Sigmoid colon (tissue), 7 donors: ENCODE measurements around the gene DENND10. TPM values are rescaled to one million over a fixed set of nuclear protein-coding genes. Genes with fewer than 3 reads are reported as not detected.

Source experiments
- DNase-seq: peaks from one replicate; pipeline ENCODE4 v3.0.0-alpha.2; 2019
- H3K27ac ChIP-seq, 4 donors: fragments of 200-600 bp; sonication (generic); one replicate each; pipeline ENCODE4 v1.5.1; 2016 to 2019; ENCODE audit warnings: mild to moderate bottlenecking in 1 of 4
- H3K27me3 ChIP-seq, 3 donors: fragments of 200-600 bp; sonication (generic); one replicate each; pipeline ENCODE4 v1.5.1; 2019; ENCODE audit warnings: mild to moderate bottlenecking in 1 of 3
- H3K36me3 ChIP-seq, 4 donors: fragments of 200-600 bp; sonication (generic); one replicate each; pipeline ENCODE4 v1.5.1; 2016 to 2019
- H3K4me1 ChIP-seq, 4 donors: fragments of 200-600 bp; sonication (generic); one replicate each; pipeline ENCODE4 v1.5.1; 2017 to 2019
- H3K4me3 ChIP-seq, 4 donors: fragments of 200-600 bp; sonication (generic); one replicate each; pipeline ENCODE4 v1.5.1; 2017 to 2019; ENCODE audit warnings: mild to moderate bottlenecking in 2 of 4, moderate library complexity in 1 of 4
- H3K9me3 ChIP-seq, 4 donors: fragments of 200-600 bp in 3 of 4; sonication (generic) in 3 of 4; one replicate each; pipeline versions ENCODE4 v1.5.1 to v1.6.1; 2013 to 2019
- EP300 ChIP-seq, 4 donors: sonication (generic); formaldehyde crosslinking; IDR thresholded peaks; one replicate each; pipeline ENCODE4 v1.6.1; 2017; ENCODE audit warnings: antibody characterized with exemption in 4 of 4
- POLR2A ChIP-seq, 2 donors: fragments of 450-650 bp; IDR thresholded peaks; one replicate each; pipeline ENCODE4 v1.6.1; 2016; ENCODE audit warnings: antibody characterized with exemption in 2 of 2, mild to moderate bottlenecking in 2 of 2, moderate library complexity in 2 of 2
- POLR2AphosphoS5 ChIP-seq, 4 donors: sonication (generic); formaldehyde crosslinking; IDR thresholded peaks; one replicate each; pipeline ENCODE4 v1.6.1; 2017; ENCODE audit warnings: antibody characterized with exemption in 4 of 4
- WGBS, 2 donors: extraction: QIAGEN DNeasy Blood & Tissue Kit; methylation state at CpG; one replicate each; pipeline ENCODE4 v1.1.7; 2013; 5-methylcytosine and 5-hydroxymethylcytosine counted together
- intact Hi-C: fragments of 100-400 bp; cut with DNase I; formaldehyde crosslinking; loops from one replicate; pipeline ENCODE4 v1.15.1; 2023
- polyA plus RNA-seq, 3 donors: library from polyadenylated mRNA; stranded (reverse); fragments of 200-250 nt; gene quantifications; one replicate each; pipeline ENCODE4 v1.2.3, GENCODE V29; 2013
- total RNA-seq, 4 donors: library from RNA; depleted of rRNA; stranded (reverse); fragments of >200 nt; gene quantifications; one replicate each; pipeline ENCODE4 v1.1.0, GENCODE V29; 2016
- TF ChIP-seq, protein P1 (sequence below), 4 experiments: fragments of 450-650 bp in 3 of 4; fragments of 200-600 bp in 1 of 4; IDR thresholded peaks; one replicate each; pipeline ENCODE4 v1.5.1; 2016 to 2019; ENCODE audit warnings: antibody characterized with exemption in 4 of 4, mild to moderate bottlenecking in 3 of 4, moderate library complexity in 2 of 4
- donor health status: healthy with polysubstance abuse.
- donor health status: Bipolar disorder and iron deficiency.
- donor health status: healthy.

DENND10 gene, protein sequence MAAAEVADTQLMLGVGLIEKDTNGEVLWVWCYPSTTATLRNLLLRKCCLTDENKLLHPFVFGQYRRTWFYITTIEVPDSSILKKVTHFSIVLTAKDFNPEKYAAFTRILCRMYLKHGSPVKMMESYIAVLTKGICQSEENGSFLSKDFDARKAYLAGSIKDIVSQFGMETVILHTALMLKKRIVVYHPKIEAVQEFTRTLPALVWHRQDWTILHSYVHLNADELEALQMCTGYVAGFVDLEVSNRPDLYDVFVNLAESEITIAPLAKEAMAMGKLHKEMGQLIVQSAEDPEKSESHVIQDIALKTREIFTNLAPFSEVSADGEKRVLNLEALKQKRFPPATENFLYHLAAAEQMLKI
- total RNA-seq, result 10 to 100 TPM; 35.0 to 51.3 (median 39.3) TPM
- polyA plus RNA-seq, result 10 to 100 TPM; 25.8 to 44.6 (median 43.2) TPM

DNA sequence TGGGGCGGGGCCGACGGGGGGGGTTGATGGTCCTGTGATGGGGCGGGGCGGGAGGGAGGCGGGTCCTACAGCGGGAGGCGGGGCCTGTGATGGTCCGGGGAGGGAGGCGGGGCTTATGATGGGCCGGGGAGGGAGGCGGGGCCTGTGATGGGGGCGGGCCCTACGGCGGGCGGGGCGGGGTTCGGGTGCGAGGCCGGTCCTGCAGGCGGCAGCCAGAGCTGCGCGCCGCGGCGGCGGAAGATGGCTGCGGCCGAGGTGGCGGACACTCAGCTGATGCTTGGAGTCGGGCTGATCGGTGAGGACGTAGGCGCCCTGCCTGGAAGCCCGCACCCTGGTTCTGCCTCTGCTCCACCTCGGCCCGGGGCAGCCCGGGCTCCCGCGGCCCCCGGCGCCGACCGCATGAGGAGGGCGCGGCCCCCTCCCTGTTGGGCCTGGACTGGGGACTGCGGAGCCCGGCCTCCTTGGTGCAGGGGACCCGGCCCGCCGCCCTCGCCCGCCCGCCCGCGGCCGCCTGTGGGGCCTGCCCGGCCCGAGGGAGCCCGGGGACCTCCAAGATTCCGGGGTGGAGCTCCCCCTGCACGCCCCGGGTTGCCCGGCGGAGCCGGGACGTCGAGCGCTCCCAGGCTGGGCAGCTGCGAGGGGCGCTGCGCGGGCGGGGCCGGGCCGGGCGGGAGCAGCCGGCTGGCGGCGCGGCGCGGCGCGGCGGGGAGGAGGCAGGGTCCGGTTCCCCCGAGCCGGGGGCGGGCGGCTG is at the start of gene DENND10:
DENND10 (plus strand) TSS at position 211 of the 751 bp plus-strand sequence; CDS start at position 241, 30 bp downstream.
- Histone ChIP-seq H3K27ac (peak within 1 kb of the TSS; percentile 76 to 94 (median 88)), H3K4me1 (peaks cover 0 to 18% (median 14%) of the 10 kb centered on the region in 4 donors), H3K36me3 (peaks cover 0 to 16% (median 10%) of the 10 kb centered on the region in 4 donors), H3K4me3 (peak within 1 kb of the TSS; percentile 58 to 95 (median 90)), H3K9me3 (no peaks in the 10 kb centered on the region), H3K27me3 (no peaks in the 10 kb centered on the region)
- 1% methylated on average over 91 of the region's 91 CpGs for WGBS, 2 donors
- intact Hi-C loops, result loop anchor here (1.0 kb wide), 1 partner anchor 24 kb away; the partner anchor contains the start of gene EIF3A
- no peak for TF ChIP-seq EP300 (IDR thresholded peaks at IDR 0.05)
- TF ChIP-seq, protein P1, sequence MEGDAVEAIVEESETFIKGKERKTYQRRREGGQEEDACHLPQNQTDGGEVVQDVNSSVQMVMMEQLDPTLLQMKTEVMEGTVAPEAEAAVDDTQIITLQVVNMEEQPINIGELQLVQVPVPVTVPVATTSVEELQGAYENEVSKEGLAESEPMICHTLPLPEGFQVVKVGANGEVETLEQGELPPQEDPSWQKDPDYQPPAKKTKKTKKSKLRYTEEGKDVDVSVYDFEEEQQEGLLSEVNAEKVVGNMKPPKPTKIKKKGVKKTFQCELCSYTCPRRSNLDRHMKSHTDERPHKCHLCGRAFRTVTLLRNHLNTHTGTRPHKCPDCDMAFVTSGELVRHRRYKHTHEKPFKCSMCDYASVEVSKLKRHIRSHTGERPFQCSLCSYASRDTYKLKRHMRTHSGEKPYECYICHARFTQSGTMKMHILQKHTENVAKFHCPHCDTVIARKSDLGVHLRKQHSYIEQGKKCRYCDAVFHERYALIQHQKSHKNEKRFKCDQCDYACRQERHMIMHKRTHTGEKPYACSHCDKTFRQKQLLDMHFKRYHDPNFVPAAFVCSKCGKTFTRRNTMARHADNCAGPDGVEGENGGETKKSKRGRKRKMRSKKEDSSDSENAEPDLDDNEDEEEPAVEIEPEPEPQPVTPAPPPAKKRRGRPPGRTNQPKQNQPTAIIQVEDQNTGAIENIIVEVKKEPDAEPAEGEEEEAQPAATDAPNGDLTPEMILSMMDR (IDR thresholded peaks at IDR 0.05), result no peak
- TF ChIP-seq POLR2AphosphoS5 (IDR thresholded peaks at IDR 0.05), result peak; percentile 86 to 96 (median 95)
- TF ChIP-seq POLR2A (IDR thresholded peaks at IDR 0.05), result peak; percentile 68 to 81
- DNase-seq, result peak; percentile 94

DNA sequence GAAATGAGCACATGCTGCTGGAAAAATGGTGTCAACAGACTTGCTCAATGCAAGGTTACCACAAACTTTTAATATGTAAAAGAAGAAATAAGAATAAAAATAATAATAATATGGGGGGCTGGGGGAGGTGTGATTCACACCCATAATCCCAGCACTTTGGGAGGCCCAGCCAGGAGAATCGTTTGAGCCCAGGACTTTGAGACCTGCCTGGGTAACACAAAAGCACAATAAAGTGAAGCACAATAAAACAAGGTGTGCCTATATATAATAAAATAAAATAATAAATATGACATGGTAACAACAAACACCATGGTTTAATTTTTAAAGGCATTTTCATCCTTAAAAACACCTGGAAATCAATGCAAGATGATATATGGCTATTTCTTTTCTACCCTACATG is 48.4 kb upstream of the DENND10 start:
- Histone ChIP-seq H3K4me3 (no peak overlapping the region), H3K27ac (no peak overlapping the region), H3K9me3 (no peaks in the 10 kb centered on the region), H3K36me3 (peaks cover 60 to 100% (median 78%) of the 10 kb centered on the region in 4 donors), H3K27me3 (no peaks in the 10 kb centered on the region), H3K4me1 (no peaks in the 10 kb centered on the region)
- no peak for TF ChIP-seq EP300 (IDR thresholded peaks at IDR 0.05)
- intact Hi-C loops, result no loop called here
- no peak for DNase-seq
- 17 to 65% methylated on average over 1 of the region's 1 CpG for WGBS, 2 donors

DNA sequence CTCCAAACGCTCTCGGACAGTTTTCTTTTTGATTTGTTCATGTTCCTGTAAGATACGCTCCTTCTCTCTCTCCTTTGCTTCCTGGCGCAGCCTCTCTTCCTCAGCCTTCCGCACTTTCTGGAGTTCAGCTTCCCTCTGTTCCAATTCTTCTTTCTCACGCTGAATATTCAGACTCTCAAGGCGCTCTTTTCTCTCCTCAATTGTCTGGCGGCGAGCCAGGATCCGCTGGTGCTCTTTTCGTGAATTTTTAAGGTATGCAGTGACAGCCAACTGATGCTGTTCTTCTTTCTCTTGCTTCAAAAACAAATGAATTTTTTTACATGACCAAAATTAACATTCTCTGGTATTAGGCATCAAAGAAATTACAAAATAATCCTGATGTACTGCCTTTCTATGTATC is 45.9 kb upstream of the DENND10 start:
- no peak for DNase-seq
- Histone ChIP-seq H3K27me3 (no peaks in the 10 kb centered on the region), H3K4me3 (no peak overlapping the region), H3K27ac (no peak overlapping the region), H3K36me3 (peaks cover 53 to 100% (median 60%) of the 10 kb centered on the region in 4 donors), H3K9me3 (no peaks in the 10 kb centered on the region), H3K4me1 (no peaks in the 10 kb centered on the region)
- intact Hi-C loops, result no loop called here
- 95% methylated on average over 11 of the region's 11 CpGs for WGBS, 2 donors
- no peak for TF ChIP-seq EP300 (IDR thresholded peaks at IDR 0.05)
- no peak for TF ChIP-seq POLR2AphosphoS5 (IDR thresholded peaks at IDR 0.05)
- no peak for TF ChIP-seq POLR2A (IDR thresholded peaks at IDR 0.05)
- TF ChIP-seq, protein P1 (IDR thresholded peaks at IDR 0.05), result no peak

DNA sequence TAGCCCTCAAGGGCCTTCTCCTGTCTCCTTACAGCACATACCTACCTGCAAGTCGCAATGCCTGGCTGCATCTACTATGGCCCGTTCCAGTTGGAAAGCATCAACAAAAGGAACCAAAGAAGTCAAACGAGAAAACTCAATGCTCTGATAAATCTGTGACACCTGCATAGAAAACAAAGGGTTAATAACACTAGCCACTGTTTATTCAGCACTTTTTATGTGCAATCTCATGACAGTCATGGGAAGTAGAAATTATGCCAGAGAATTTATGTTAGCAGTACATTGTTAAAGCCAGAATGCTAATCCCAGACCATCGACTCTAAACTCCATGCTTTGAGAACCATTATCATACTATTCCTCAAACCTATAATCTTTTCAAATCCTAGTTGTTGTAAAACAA is 44.4 kb upstream of the DENND10 start:
- DNase-seq, result no peak
- H3K9me3 ChIP-seq, result no peaks in the 10 kb centered on the region
- TF ChIP-seq, protein P1 (IDR thresholded peaks at IDR 0.05), result no peak
- no peak for TF ChIP-seq POLR2AphosphoS5 (IDR thresholded peaks at IDR 0.05)
- no peak for TF ChIP-seq POLR2A (IDR thresholded peaks at IDR 0.05)
- TF ChIP-seq EP300 (IDR thresholded peaks at IDR 0.05), result no peak
- no peak overlapping the region for H3K27ac ChIP-seq
- no peak overlapping the region for H3K4me3 ChIP-seq
- no peaks in the 10 kb centered on the region for H3K27me3 ChIP-seq
- no peaks in the 10 kb centered on the region for H3K4me1 ChIP-seq
- intact Hi-C loops, result no loop called here
- 60 to 80% methylated on average over 4 of the region's 4 CpGs for WGBS, 2 donors
- peaks cover 57 to 100% (median 61%) of the 10 kb centered on the region in 4 donors for H3K36me3 ChIP-seq

DNA sequence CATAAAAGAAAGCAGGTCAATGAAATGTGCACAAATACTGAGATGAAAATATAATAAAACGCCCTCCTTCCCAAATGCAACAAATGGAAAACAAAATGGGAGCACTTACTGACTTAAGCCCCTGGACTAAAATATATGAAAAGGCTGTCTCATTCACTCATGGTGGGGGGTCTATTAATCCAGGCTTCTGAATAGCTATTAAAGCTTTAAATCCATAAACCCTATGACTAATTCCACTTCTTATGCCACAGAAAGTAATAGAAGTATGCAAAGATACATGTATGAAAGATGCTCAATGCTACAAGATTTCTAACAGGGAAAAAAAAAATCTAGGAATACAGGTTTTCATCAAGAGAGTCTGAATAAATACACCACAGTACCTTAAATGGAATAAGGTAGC is 43.8 kb upstream of the DENND10 start:
- intact Hi-C loops, result no loop called here
- Histone ChIP-seq H3K36me3 (peaks cover 57 to 100% (median 62%) of the 10 kb centered on the region in 4 donors), H3K27ac (no peak overlapping the region), H3K4me3 (no peak overlapping the region), H3K4me1 (no peaks in the 10 kb centered on the region), H3K27me3 (no peaks in the 10 kb centered on the region), H3K9me3 (no peaks in the 10 kb centered on the region)
- DNase-seq, result no peak
- 88 to 93% methylated on average over 1 of the region's 1 CpG for WGBS, 2 donors
- TF ChIP-seq, protein P1 (IDR thresholded peaks at IDR 0.05), result no peak
- TF ChIP-seq POLR2A (IDR thresholded peaks at IDR 0.05) (no peak), EP300 (IDR thresholded peaks at IDR 0.05) (no peak)
